Parathyroid adenoma (tissue), 2 donors: ENCODE measurements around the gene CFAP53.

Source experiments
- H2AFZ ChIP-seq: fragments of 300-600 bp; sonication (generic); one replicate; pipeline ENCODE4 v1.7.0; 2017; ENCODE audit warnings: antibody characterized with exemption, mild to moderate bottlenecking
- H3K27ac ChIP-seq: fragments of 300-600 bp; sonication (generic); one replicate; pipeline ENCODE4 v1.7.0; 2017
- H3K27me3 ChIP-seq: fragments of 300-600 bp; sonication (generic); one replicate; pipeline ENCODE4 v1.7.0; 2017; ENCODE audit warnings: low read length; ENCODE audit not compliant: control insufficient read depth, insufficient read depth
- H3K36me3 ChIP-seq: fragments of 300-600 bp; sonication (generic); one replicate; pipeline ENCODE4 v1.7.0; 2017; ENCODE audit warnings: low read length; ENCODE audit not compliant: control insufficient read depth, insufficient read depth
- H3K4me1 ChIP-seq: fragments of 300-600 bp; sonication (generic); one replicate; pipeline ENCODE4 v1.7.0; 2017; ENCODE audit warnings: control low read depth
- H3K4me2 ChIP-seq: fragments of 300-600 bp; sonication (generic); one replicate; pipeline ENCODE4 v1.7.0; 2017; ENCODE audit warnings: low read length
- H3K4me3 ChIP-seq: fragments of 300-600 bp; sonication (generic); one replicate; pipeline ENCODE4 v1.7.0; 2017; ENCODE audit warnings: low read depth, low read length
- H3K79me2 ChIP-seq: fragments of 300-600 bp; sonication (generic); one replicate; pipeline ENCODE4 v1.7.0; 2017; ENCODE audit warnings: control low read depth
- H3K9ac ChIP-seq: fragments of 300-600 bp; sonication (generic); one replicate; pipeline ENCODE4 v1.7.0; 2017; ENCODE audit warnings: mild to moderate bottlenecking
- H3K9me3 ChIP-seq: fragments of 300-600 bp; sonication (generic); one replicate; pipeline ENCODE4 v1.7.0; 2017; ENCODE audit warnings: low read length; ENCODE audit not compliant: control insufficient read depth
- TF ChIP-seq, protein P1 (sequence below): fragments of 300-600 bp; sonication (generic); IDR thresholded peaks from one replicate; pipeline ENCODE4 v1.7.0; 2017; ENCODE audit warnings: antibody characterized with exemption, mild to moderate bottlenecking
- donor health status: primary hyperparathyroidism.

The CFAP53 gene

GRCh38 chr18:50285071-50285470 lies 18.8 kb upstream of the CFAP53 start:
- Histone ChIP-seq H3K9me3 (no peaks in the 10 kb centered on the region), H3K27me3 (no peaks in the 10 kb centered on the region), H2AFZ (no peak overlapping the region), H3K4me2 (no peak overlapping the region), H3K27ac (no peak overlapping the region), H3K4me1 (peaks cover 6% of the 10 kb centered on the region), H3K9ac (no peak overlapping the region), H3K79me2 (peaks cover 10% of the 10 kb centered on the region), H3K4me3 (no peak overlapping the region), H3K36me3 (no peaks in the 10 kb centered on the region)
- TF ChIP-seq, protein P1, sequence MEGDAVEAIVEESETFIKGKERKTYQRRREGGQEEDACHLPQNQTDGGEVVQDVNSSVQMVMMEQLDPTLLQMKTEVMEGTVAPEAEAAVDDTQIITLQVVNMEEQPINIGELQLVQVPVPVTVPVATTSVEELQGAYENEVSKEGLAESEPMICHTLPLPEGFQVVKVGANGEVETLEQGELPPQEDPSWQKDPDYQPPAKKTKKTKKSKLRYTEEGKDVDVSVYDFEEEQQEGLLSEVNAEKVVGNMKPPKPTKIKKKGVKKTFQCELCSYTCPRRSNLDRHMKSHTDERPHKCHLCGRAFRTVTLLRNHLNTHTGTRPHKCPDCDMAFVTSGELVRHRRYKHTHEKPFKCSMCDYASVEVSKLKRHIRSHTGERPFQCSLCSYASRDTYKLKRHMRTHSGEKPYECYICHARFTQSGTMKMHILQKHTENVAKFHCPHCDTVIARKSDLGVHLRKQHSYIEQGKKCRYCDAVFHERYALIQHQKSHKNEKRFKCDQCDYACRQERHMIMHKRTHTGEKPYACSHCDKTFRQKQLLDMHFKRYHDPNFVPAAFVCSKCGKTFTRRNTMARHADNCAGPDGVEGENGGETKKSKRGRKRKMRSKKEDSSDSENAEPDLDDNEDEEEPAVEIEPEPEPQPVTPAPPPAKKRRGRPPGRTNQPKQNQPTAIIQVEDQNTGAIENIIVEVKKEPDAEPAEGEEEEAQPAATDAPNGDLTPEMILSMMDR: no peak

DNA sequence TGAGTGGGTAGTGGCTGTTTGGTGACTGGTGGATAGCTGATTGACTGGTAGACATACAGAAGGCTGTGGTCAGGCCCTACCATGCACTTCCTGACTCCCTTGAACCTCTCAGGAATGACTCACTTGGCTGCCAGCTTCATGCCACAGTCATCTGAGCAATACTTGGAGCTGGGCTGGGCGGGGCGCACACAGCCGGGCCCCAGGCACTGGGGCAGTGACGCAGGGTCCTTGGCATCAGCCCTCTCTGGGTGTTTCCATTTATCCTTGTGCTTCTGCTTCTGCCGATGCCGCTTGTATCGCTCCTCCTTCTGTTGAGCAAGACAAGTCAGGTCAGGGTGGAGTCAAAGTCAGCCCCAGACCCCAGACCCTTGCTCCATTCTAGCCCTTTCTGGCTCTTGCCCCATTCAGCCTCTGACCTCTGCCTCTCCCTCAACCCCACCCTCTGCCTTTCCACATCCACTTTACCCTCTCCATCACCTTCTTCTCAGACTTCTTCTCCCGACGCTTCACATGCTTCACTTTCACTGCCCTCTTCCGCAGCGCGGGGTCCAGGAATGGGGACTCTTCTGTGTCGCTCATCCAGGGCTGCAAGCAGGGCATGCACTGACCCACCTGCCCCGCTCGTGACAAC lies 18.1 kb upstream of the CFAP53 start:
- no peak overlapping the region for H3K27ac ChIP-seq
- TF ChIP-seq, protein P1: no peak
- H3K36me3 ChIP-seq: no peaks in the 10 kb centered on the region

GRCh38 chr18:50283469-50284209 lies 17.3 kb upstream of the CFAP53 start:
- H3K4me2 ChIP-seq: no peak overlapping the region
- H3K4me1 ChIP-seq: peaks cover 13% of the 10 kb centered on the region
- peaks cover 11% of the 10 kb centered on the region for H3K79me2 ChIP-seq
- H3K4me3 ChIP-seq: no peak overlapping the region
- no peaks in the 10 kb centered on the region for H3K27me3 ChIP-seq
- H3K9ac ChIP-seq: no peak overlapping the region
- TF ChIP-seq, protein P1: no peak
- H3K36me3 ChIP-seq: no peaks in the 10 kb centered on the region
- no peaks in the 10 kb centered on the region for H3K9me3 ChIP-seq
- H3K27ac ChIP-seq: no peak overlapping the region
- H2AFZ ChIP-seq: no peak overlapping the region

More for the DNA sequence above, 18.1 kb upstream of the CFAP53 start:
- Histone ChIP-seq H3K4me1 (peaks cover 7% of the 10 kb centered on the region), H3K27me3 (no peaks in the 10 kb centered on the region), H3K79me2 (peaks cover 11% of the 10 kb centered on the region), H3K4me2 (no peak overlapping the region), H3K9ac (no peak overlapping the region), H2AFZ (no peak overlapping the region), H3K4me3 (no peak overlapping the region), H3K9me3 (no peaks in the 10 kb centered on the region)

GRCh38 chr18:50282521-50283335 lies 16.4 kb upstream of the CFAP53 start:
- Histone ChIP-seq H3K9me3 (no peaks in the 10 kb centered on the region), H2AFZ (no peak overlapping the region), H3K4me2 (no peak overlapping the region), H3K36me3 (no peaks in the 10 kb centered on the region), H3K79me2 (peaks cover 11% of the 10 kb centered on the region), H3K9ac (no peak overlapping the region), H3K27me3 (no peaks in the 10 kb centered on the region), H3K4me3 (no peak overlapping the region), H3K4me1 (peaks cover 13% of the 10 kb centered on the region), H3K27ac (no peak overlapping the region)
- TF ChIP-seq, protein P1: no peak
